Liver (tissue), 9 donors: ENCODE data around the gene VASP. TPM values are rescaled to one million over a fixed set of nuclear protein-coding genes. Genes with fewer than 3 reads are reported as not detected.

Experiments used
- DNase-seq: peaks from one replicate; pipeline ENCODE4 v3.0.0-alpha.2; 2017; ENCODE audit warnings: low spot score
- H3K27ac ChIP-seq, 2 donors: one replicate each; pipeline ENCODE4 v1.7.0; 2013; ENCODE audit warnings: inconsistent platforms in 2 of 2, low read length in 2 of 2, control low read depth in 1 of 2, low read depth in 1 of 2, mild to moderate bottlenecking in 1 of 2
- H3K27me3 ChIP-seq, 4 donors: one replicate each; pipeline versions ENCODE4 v1.6.1 to v1.7.0; 2013; ENCODE audit warnings: low read length in 3 of 4, inconsistent platforms in 1 of 4, mild to moderate bottlenecking in 1 of 4, moderate library complexity in 1 of 4; ENCODE audit not compliant: control insufficient read depth in 4 of 4, insufficient read depth in 4 of 4
- H3K36me3 ChIP-seq, 4 donors: one replicate each; pipeline versions ENCODE4 v1.6.1 to v1.7.0; 2013; ENCODE audit warnings: low read length in 3 of 4, mild to moderate bottlenecking in 3 of 4, low read depth in 1 of 4, moderate library complexity in 1 of 4; ENCODE audit not compliant: control insufficient read depth in 4 of 4, insufficient read depth in 3 of 4
- H3K4me1 ChIP-seq, 4 donors: one replicate each; pipeline versions ENCODE4 v1.6.1 to v1.7.0; 2013; ENCODE audit warnings: low read length in 3 of 4, mild to moderate bottlenecking in 3 of 4, moderate library complexity in 1 of 4; ENCODE audit not compliant: control insufficient read depth in 4 of 4, insufficient read depth in 4 of 4
- H3K4me3 ChIP-seq, 3 donors: one replicate each; pipeline versions ENCODE4 v1.6.1 to v1.7.0; 2013; ENCODE audit warnings: low read length in 3 of 3, control low read depth in 1 of 3, low read depth in 1 of 3, mild to moderate bottlenecking in 1 of 3
- H3K9ac ChIP-seq, 2 donors: one replicate each; pipeline ENCODE4 v1.7.0; 2013; ENCODE audit warnings: low read length in 2 of 2, mild to moderate bottlenecking in 2 of 2, moderate library complexity in 2 of 2, control low read depth in 1 of 2, low read depth in 1 of 2
- H3K9me3 ChIP-seq, 4 donors: one replicate each; pipeline versions ENCODE4 v1.6.1 to v1.7.0; 2013; ENCODE audit warnings: low read length in 3 of 4; ENCODE audit not compliant: control insufficient read depth in 4 of 4
- CTCF ChIP-seq: fragments of 150-350 bp; IDR thresholded peaks from 2 replicates; pipeline ENCODE4 v1.5.1; 2017; ENCODE audit warnings: improper control_type of control experiment, low read depth, low read length; ENCODE audit not compliant: missing input control
- EGR1 ChIP-seq, 2 donors: IDR thresholded peaks; 2 replicates each; pipeline ENCODE4 v1.6.1; 2016 to 2018; ENCODE audit warnings: antibody characterized with exemption in 2 of 2, low read depth in 2 of 2
- FOXA1 ChIP-seq: IDR thresholded peaks from 2 replicates; pipeline ENCODE4 v1.6.1; 2016; ENCODE audit warnings: antibody characterized with exemption
- FOXA2 ChIP-seq: IDR thresholded peaks from 2 replicates; pipeline ENCODE4 v1.6.1; 2016; ENCODE audit warnings: antibody characterized with exemption
- GABPA ChIP-seq, 2 donors: IDR thresholded peaks in 1 of 2; conservative IDR thresholded peaks in 1 of 2; 2 replicates each; pipeline ENCODE4 v1.6.1; 2016; ENCODE audit warnings: antibody characterized with exemption in 2 of 2, mild to moderate bottlenecking in 1 of 2, moderate library complexity in 1 of 2
- HNF4A ChIP-seq, 2 donors: conservative IDR thresholded peaks; 2 replicates each; pipeline ENCODE4 v1.6.1; 2016; ENCODE audit warnings: antibody characterized with exemption in 2 of 2, mild to moderate bottlenecking in 2 of 2
- HNF4G ChIP-seq: IDR thresholded peaks from 2 replicates; pipeline ENCODE4 v1.6.1; 2016; ENCODE audit warnings: antibody characterized with exemption
- JUND ChIP-seq, 2 donors: IDR thresholded peaks; 2 replicates each; pipeline ENCODE4 v1.6.1; 2016; ENCODE audit warnings: antibody characterized with exemption in 2 of 2
- MAX ChIP-seq: IDR thresholded peaks from 2 replicates; pipeline ENCODE4 v1.6.1; 2016; ENCODE audit warnings: antibody characterized with exemption
- NR2F2 ChIP-seq: IDR thresholded peaks from 2 replicates; pipeline ENCODE4 v1.6.1; 2016; ENCODE audit warnings: antibody characterized with exemption
- RAD21 ChIP-seq, 2 donors: IDR thresholded peaks; 2 replicates each; pipeline ENCODE4 v1.6.1; 2016; ENCODE audit warnings: antibody characterized with exemption in 2 of 2, mild to moderate bottlenecking in 2 of 2
- REST ChIP-seq: IDR thresholded peaks from 2 replicates; pipeline ENCODE4 v1.6.1; 2016; ENCODE audit warnings: antibody characterized with exemption, mild to moderate bottlenecking
- RXRA ChIP-seq, 2 donors: IDR thresholded peaks; 2 replicates each; pipeline ENCODE4 v1.6.1; 2017 to 2018; ENCODE audit warnings: antibody characterized with exemption in 2 of 2, mild to moderate bottlenecking in 1 of 2
- SP1 ChIP-seq: IDR thresholded peaks from 2 replicates; pipeline ENCODE4 v1.6.1; 2018; ENCODE audit warnings: antibody characterized with exemption, mild to moderate bottlenecking
- TAF1 ChIP-seq: conservative IDR thresholded peaks from 2 replicates; pipeline ENCODE4 v1.6.1; 2016; ENCODE audit warnings: antibody characterized with exemption, mild to moderate bottlenecking
- YY1 ChIP-seq: IDR thresholded peaks from 2 replicates; pipeline ENCODE4 v1.6.1; 2016; ENCODE audit warnings: antibody characterized with exemption, mild to moderate bottlenecking
- WGBS: extraction: QIAGEN DNeasy Blood & Tissue Kit; methylation state at CpG from one replicate; pipeline ENCODE4 v1.1.7; 2013; 5-methylcytosine and 5-hydroxymethylcytosine counted together
- polyA plus RNA-seq, 2 donors: library from polyadenylated mRNA; stranded (reverse) in 1 of 2; unstranded in 1 of 2; fragments of 200-250 nt in 1 of 2; fragments of >200 nt in 1 of 2; fragmentation: Nextera tagmentation in 1 of 2; extraction: Ambion mirVana in 1 of 2; gene quantifications; one replicate each; pipeline versions ENCODE4 v1.2.1 to v1.2.3, GENCODE V29; 2013 to 2015
- total RNA-seq, 2 donors: library from RNA; depleted of rRNA; stranded (reverse); fragments of >200 nt; gene quantifications; one replicate each; pipeline ENCODE4 v1.2.3, GENCODE V29; 2014
- donor health status: healthy.
- donor health status: healthy.
- donor health status: healthy.
- donor health status: healthy.
- donor health status: healthy.

VASP gene
- total and polyA plus RNA-seq, 4 donors = 7.3 to 29.1 (median 22.7) TPM

GRCh38 chr19:45529420-45529785 is 22.1 kb downstream of the VASP start:
- Histone ChIP-seq H3K27ac (no peak overlapping the region), H3K4me3 (no peak overlapping the region)
- DNase-seq = no peak

GRCh38 chr19:45531349-45531748 is 24.1 kb downstream of the VASP start:
- Histone ChIP-seq H3K27ac (no peak overlapping the region), H3K36me3 (peaks cover 0 to 2% (median 0%) of the 10 kb centered on the region in 4 donors), H3K9ac (no peak overlapping the region), H3K4me3 (no peak overlapping the region), H3K9me3 (no peaks in the 10 kb centered on the region), H3K4me1 (peaks cover 0 to 11% (median 1%) of the 10 kb centered on the region in 4 donors), H3K27me3 (no peaks in the 10 kb centered on the region)
- WGBS = 98% methylated on average over 1 of the region's 1 CpG
- DNase-seq = no peak
- no peak for TF ChIP-seq NR2F2
- TF ChIP-seq REST = no peak
- no peak for TF ChIP-seq YY1
- no peak for TF ChIP-seq CTCF
- TF ChIP-seq GABPA (IDR thresholded peaks at IDR 0.05 in 1 of 2, conservative IDR thresholded peaks at IDR 0.05 in 1 of 2) = no peak
- no peak for TF ChIP-seq JUND (IDR thresholded peaks at IDR 0.05)
- no peak for TF ChIP-seq SP1
- no peak for TF ChIP-seq EGR1 (IDR thresholded peaks at IDR 0.05; ENCODE audit: low read depth in 2 of 2)

More at GRCh38 chr19:45529420-45529785, 22.1 kb downstream of the VASP start:
- Histone ChIP-seq H3K4me1 (peaks cover 2 to 17% (median 4%) of the 10 kb centered on the region in 4 donors), H3K27me3 (no peaks in the 10 kb centered on the region), H3K9ac (no peak overlapping the region), H3K36me3 (peaks cover 0 to 8% (median under 1%) of the 10 kb centered on the region in 4 donors), H3K9me3 (no peaks in the 10 kb centered on the region)
- WGBS = 46% methylated on average over 14 of the region's 14 CpGs
- TF ChIP-seq RAD21 (IDR thresholded peaks at IDR 0.05) (no peak), FOXA2 (no peak), SP1 (no peak), NR2F2 (no peak), CTCF (no peak), JUND (IDR thresholded peaks at IDR 0.05) (no peak), FOXA1 (no peak), TAF1 (no peak), REST (no peak), RXRA (IDR thresholded peaks at IDR 0.05) (no peak), HNF4G (no peak), EGR1 (IDR thresholded peaks at IDR 0.05; ENCODE audit: low read depth in 2 of 2) (no peak), MAX (no peak), HNF4A (conservative IDR thresholded peaks at IDR 0.05) (no peak)
